A673 (cell line): ENCODE measurements around the gene DDX42. TPM values are rescaled to one million over a fixed set of nuclear protein-coding genes. Genes with fewer than 3 reads are reported as not detected.
A peak's percentile ranks its signal among the peaks of the same experiment; 100 is the strongest.

Source experiments
- BruUV-seq: library from RNA; stranded (reverse); fragments of 400-500 nt; replicated peaks from 2 replicates; lab custom pipeline; 2021; lab: Mats Ljungman, UMichigan
- CTCF ChIA-PET: fragments of 300-600 bp; sonication (Branson Sonifier 250); formaldehyde crosslinking; loops from one replicate; lab custom pipeline; 2022; ENCODE audit warnings: antibody characterized with exemption; lab: Charles Lee
- POLR2A ChIA-PET: fragments of 300-600 bp; sonication (Branson Sonifier 250); formaldehyde crosslinking; loops from one replicate; lab custom pipeline; 2022; ENCODE audit warnings: antibody characterized with exemption; ENCODE audit not compliant: low non-redundant PET; lab: Charles Lee
- DNase-seq: peaks from one replicate; pipeline ENCODE4 v3.0.0-alpha.2; 2015; ENCODE audit warnings: low spot score
- H3K27ac ChIP-seq: fragments of 200-600 bp; sonication (generic); 2 replicates; pipeline ENCODE4 v1.5.1; 2016; ENCODE audit warnings: mixed run types, low read depth, mild to moderate bottlenecking, mixed read lengths, antibody characterized with exemption, low read length; ENCODE audit not compliant: poor library complexity, severe bottlenecking
- H3K27me3 ChIP-seq: fragments of 200-600 bp; sonication (generic); replicated peaks from 2 replicates; pipeline ENCODE4 v1.6.1; 2017; ENCODE audit warnings: mixed run types, low read depth, mild to moderate bottlenecking, mixed read lengths, antibody characterized with exemption, low read length; ENCODE audit not compliant: insufficient read depth, poor library complexity
- H3K36me3 ChIP-seq: fragments of 200-600 bp; sonication (generic); 2 replicates; pipeline ENCODE4 v1.6.1; 2016; ENCODE audit warnings: mixed run types, mild to moderate bottlenecking, mixed read lengths, antibody characterized with exemption, low read length; ENCODE audit not compliant: insufficient read depth, poor library complexity, severe bottlenecking
- H3K4me1 ChIP-seq: fragments of 200-600 bp; sonication (generic); 2 replicates; pipeline ENCODE4 v1.6.1; 2017; ENCODE audit warnings: mixed run types, mild to moderate bottlenecking, mixed read lengths, antibody characterized with exemption, low read length; ENCODE audit not compliant: insufficient read depth, poor library complexity, severe bottlenecking
- H3K4me3 ChIP-seq: fragments of 200-600 bp; sonication (generic); 2 replicates; pipeline ENCODE4 v1.5.1; 2016; ENCODE audit warnings: low read depth, mixed run types, mild to moderate bottlenecking, mixed read lengths, low read length; ENCODE audit not compliant: poor library complexity, severe bottlenecking
- H3K9me3 ChIP-seq: fragments of 200-600 bp; sonication (generic); 2 replicates; pipeline ENCODE4 v1.6.1; 2016; ENCODE audit warnings: mixed run types, low read depth, mild to moderate bottlenecking, mixed read lengths, antibody characterized with exemption, low read length; ENCODE audit not compliant: poor library complexity, severe bottlenecking
- EZH2 ChIP-seq: fragments of 200-600 bp; sonication (generic); IDR thresholded peaks from 2 replicates; pipeline ENCODE4 v1.6.1; 2017; ENCODE audit warnings: borderline replicate concordance, low read depth, mild to moderate bottlenecking, mixed read lengths, antibody characterized with exemption, low read length; ENCODE audit not compliant: poor library complexity, severe bottlenecking
- intact Hi-C: fragments of 100-400 bp; cut with micrococcal nuclease; formaldehyde crosslinking; loops from one replicate; pipeline ENCODE4 v1.10.0; 2022; ENCODE audit not compliant: unreplicated experiment
- total RNA-seq: library from RNA; stranded (reverse); gene quantifications from 2 replicates; pipeline ENCODE4 v1.2.3, GENCODE V29; 2021
- TF ChIP-seq, protein P1 (sequence below): fragments of 300-800, 200-600 bp; sonication (generic); conservative IDR thresholded peaks from 2 replicates; pipeline ENCODE4 v1.5.1; 2017; ENCODE audit warnings: low read depth, mild to moderate bottlenecking, antibody characterized with exemption, low read length, moderate library complexity, mixed read lengths

DDX42 gene
- total RNA-seq, 1 experiment from 2014 or later, result 148 TPM

- TF ChIP-seq, protein P1, sequence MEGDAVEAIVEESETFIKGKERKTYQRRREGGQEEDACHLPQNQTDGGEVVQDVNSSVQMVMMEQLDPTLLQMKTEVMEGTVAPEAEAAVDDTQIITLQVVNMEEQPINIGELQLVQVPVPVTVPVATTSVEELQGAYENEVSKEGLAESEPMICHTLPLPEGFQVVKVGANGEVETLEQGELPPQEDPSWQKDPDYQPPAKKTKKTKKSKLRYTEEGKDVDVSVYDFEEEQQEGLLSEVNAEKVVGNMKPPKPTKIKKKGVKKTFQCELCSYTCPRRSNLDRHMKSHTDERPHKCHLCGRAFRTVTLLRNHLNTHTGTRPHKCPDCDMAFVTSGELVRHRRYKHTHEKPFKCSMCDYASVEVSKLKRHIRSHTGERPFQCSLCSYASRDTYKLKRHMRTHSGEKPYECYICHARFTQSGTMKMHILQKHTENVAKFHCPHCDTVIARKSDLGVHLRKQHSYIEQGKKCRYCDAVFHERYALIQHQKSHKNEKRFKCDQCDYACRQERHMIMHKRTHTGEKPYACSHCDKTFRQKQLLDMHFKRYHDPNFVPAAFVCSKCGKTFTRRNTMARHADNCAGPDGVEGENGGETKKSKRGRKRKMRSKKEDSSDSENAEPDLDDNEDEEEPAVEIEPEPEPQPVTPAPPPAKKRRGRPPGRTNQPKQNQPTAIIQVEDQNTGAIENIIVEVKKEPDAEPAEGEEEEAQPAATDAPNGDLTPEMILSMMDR, result 0 out of 2 replicates have a peak, but pooled peaks have one; percentile 29
- TF ChIP-seq EZH2, result no peak
- ChIA-PET CTCF (interaction anchor here (0.6 kb wide), 1 partner anchor 272 kb away, joined by 3 read pairs; no protein-coding TSS in a partner anchor), POLR2A (no interaction called here)
- peak; percentile 53 for DNase-seq
- H3K27me3 ChIP-seq, result no peaks in the 10 kb centered on the region
- intact Hi-C loops, result no loop called here
- no peaks in the 10 kb centered on the region for H3K36me3 ChIP-seq
- H3K27ac ChIP-seq, result no peak overlapping the region
- no peak overlapping the region for H3K4me3 ChIP-seq
- no peaks in the 10 kb centered on the region for H3K9me3 ChIP-seq
- no peaks in the 10 kb centered on the region for H3K4me1 ChIP-seq
- BruUV-seq, result no TSS peak
These were observed 75.1 kb downstream of the DDX42 start for GRCh38 chr17:63848834-63849689.

DNA sequence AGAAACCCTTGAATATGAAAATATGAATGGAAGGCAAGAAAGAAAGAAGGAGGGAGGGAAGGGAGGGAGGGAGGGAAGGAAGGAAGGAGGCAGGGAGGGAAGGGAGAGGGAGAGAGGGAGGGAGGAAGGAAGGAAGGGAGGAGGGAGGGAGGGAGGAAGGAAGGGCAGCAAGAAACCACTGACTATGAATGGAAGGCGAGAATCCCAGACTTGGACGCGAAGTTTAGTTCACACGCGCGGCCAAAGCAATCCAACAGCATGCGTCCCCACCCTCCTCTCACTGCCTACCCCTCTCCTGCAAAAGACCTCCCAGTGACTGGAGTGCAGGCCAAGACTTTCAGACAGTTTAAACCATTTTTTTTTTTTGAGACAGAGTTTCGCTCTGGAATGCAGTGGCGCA is 76.4 kb downstream of the DDX42 start:
- no peak overlapping the region for H3K27ac ChIP-seq
- no peaks in the 10 kb centered on the region for H3K4me1 ChIP-seq
- H3K9me3 ChIP-seq, result no peaks in the 10 kb centered on the region
- ChIA-PET POLR2A (no interaction called here), CTCF (no interaction called here)
- intact Hi-C loops, result no loop called here
- no peaks in the 10 kb centered on the region for H3K27me3 ChIP-seq
- no peaks in the 10 kb centered on the region for H3K36me3 ChIP-seq
- BruUV-seq, result no TSS peak
- H3K4me3 ChIP-seq, result no peak overlapping the region
- TF ChIP-seq EZH2, result no peak
- no peak for DNase-seq

DNA sequence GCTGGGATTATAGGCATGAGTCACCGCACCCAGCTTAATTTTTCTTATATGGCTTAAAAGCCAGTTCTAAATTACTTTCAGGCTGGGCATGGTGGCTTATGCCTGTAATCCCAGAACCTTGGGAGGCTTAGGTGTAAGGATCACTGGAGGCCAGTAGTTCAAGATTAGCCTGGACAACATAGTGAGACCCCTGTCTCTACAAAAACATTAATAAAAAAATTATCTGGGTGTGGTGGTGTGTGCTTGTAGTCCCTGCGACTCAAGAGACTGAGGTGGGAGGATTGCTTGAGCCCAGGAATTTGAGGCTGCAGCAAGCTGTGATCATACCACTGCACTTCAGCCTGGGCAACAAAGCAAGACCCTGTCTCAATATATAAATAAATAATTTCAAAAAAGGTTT is 79.3 kb downstream of the DDX42 start:
- no peak overlapping the region for H3K4me3 ChIP-seq
- H3K27ac ChIP-seq, result no peak overlapping the region
- no peaks in the 10 kb centered on the region for H3K27me3 ChIP-seq
- H3K36me3 ChIP-seq, result no peaks in the 10 kb centered on the region
- no peaks in the 10 kb centered on the region for H3K9me3 ChIP-seq
- intact Hi-C loops, result no loop called here
- BruUV-seq, result no TSS peak
- no peaks in the 10 kb centered on the region for H3K4me1 ChIP-seq
- CTCF ChIA-PET, result no interaction called here
- no peak for DNase-seq
- TF ChIP-seq, protein P1, result no peak
- TF ChIP-seq EZH2, result no peak
- POLR2A ChIA-PET, result no interaction called here
